Measurements from ENCODE around the gene ZNF275. TPM values are rescaled to one million over a fixed set of nuclear protein-coding genes. Genes with fewer than 3 reads are reported as not detected.
"Not testable (repeated sequence)": the region's sequence is repeated elsewhere in the genome, so short reads cannot be mapped to it uniquely, and the experiment has no call there.

Gene ZNF275, protein sequence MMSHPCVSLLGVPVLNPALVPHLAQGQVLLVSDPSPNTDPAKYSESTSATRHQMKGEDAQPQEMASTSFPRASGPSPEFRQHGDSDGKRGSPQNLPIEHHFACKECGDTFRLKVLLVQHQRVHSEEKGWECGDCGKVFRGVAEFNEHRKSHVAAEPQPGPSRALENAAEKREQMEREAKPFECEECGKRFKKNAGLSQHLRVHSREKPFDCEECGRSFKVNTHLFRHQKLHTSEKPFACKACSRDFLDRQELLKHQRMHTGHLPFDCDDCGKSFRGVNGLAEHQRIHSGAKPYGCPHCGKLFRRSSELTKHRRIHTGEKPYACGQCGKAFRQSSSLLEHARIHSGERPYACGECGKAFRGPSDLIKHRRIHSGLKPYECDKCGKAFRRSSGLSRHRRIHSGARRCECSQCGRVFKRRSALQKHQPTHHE
- total RNA-seq (9.7 TPM), polyA plus RNA-seq (7.6 TPM)

DNA sequence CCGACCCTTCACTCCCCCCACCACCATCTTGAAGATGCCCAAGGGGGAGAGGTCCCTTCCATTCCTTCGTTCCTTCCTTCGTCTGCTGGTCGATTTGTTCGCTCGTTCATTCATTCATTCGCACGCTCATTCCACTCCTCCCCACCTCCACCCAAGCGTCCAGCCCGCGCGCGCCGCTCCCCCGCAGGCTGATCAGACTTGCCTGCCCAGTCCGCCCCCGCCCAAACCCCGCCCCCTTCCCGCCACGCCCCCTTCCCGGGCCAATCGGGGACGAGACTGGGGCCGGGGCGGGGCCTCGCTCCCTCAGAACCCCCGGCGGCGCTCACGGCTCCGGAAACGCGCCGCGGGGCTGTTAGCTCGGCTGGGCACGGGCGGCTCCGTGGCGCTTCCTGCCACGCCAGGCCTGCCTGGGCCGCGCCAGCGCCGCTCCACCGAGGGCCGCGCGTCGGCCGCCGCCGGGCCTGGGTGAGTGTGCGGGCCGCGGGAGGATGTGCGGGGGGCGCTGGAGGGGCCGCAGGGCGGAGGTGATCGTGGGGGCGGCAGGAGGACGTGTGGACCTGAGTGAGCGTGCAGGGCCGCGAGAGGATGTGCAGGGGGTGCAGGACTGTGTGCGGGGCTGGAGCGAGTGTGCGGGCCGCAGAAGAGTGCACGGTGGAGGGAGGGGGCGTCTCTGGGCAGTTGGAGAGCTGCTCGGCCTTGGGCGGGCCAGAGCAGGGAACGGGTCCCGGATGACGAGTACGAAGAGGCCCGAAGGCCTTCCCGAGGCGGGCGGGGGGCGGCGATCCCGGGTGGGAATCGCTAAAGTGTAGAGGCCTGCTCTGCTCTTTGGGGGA is at the start of gene ZNF275:
Gene ZNF275, plus strand, starts transcription at position 333 of the 833 bp plus-strand sequence. CDS start 2,527 bp downstream, outside the sequence.
- H3K36me3 ChIP-seq (ENCODE audit: insufficient read depth), result no peaks in the 10 kb centered on the region
- H3K4me3 ChIP-seq (ENCODE audit: low read depth, low read length), result peak within 1 kb of the TSS; percentile 67
- H3K27ac ChIP-seq (ENCODE audit: low read depth), result peak within 1 kb of the TSS; percentile 2
- WGBS, result under 1% methylated on average over 86 of the region's 86 CpGs
- DNase-seq (ENCODE audit: extremely low spot score), result peak; percentile 39
- no peaks in the 10 kb centered on the region for H3K4me1 ChIP-seq (ENCODE audit: insufficient read depth)

GRCh38 chrX:153285678-153286077 is 48.3 kb upstream of the ZNF275 start:
- not testable (repeated sequence) for H3K27ac ChIP-seq (ENCODE audit: low read depth)
- no CpG with 5 or more reads among the region's 8 CpGs for WGBS

DNA sequence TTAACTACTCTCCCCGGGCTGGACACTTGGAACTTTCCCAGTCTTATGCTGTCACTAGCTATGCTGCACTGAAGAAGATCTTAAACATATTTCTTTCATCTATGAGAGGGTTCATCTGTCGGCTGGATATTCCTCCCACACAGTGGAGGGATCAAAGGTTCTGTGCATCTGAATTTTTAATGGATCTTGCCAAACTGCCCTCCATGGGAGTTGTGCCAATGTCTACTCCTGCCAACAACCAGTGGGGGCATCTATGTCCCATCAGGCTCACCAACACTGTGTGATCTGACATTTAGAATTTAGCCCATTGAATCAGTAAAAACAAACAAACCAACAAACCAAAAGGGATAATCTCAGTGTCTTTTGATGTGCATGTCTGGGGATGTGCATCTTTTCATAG is 45.1 kb upstream of the ZNF275 start:
- not testable (repeated sequence) for H3K36me3 ChIP-seq (ENCODE audit: insufficient read depth); DNase-seq (ENCODE audit: extremely low spot score); H3K27ac ChIP-seq (ENCODE audit: low read depth); H3K4me1 ChIP-seq (ENCODE audit: insufficient read depth); H3K4me3 ChIP-seq (ENCODE audit: low read depth, low read length)
- no CpG with 5 or more reads among the region's 2 CpGs for WGBS

More at GRCh38 chrX:153285678-153286077, 48.3 kb upstream of the ZNF275 start:
- not testable (repeated sequence) for H3K36me3 ChIP-seq (ENCODE audit: insufficient read depth); H3K4me1 ChIP-seq (ENCODE audit: insufficient read depth); H3K4me3 ChIP-seq (ENCODE audit: low read depth, low read length); DNase-seq (ENCODE audit: extremely low spot score)

DNA sequence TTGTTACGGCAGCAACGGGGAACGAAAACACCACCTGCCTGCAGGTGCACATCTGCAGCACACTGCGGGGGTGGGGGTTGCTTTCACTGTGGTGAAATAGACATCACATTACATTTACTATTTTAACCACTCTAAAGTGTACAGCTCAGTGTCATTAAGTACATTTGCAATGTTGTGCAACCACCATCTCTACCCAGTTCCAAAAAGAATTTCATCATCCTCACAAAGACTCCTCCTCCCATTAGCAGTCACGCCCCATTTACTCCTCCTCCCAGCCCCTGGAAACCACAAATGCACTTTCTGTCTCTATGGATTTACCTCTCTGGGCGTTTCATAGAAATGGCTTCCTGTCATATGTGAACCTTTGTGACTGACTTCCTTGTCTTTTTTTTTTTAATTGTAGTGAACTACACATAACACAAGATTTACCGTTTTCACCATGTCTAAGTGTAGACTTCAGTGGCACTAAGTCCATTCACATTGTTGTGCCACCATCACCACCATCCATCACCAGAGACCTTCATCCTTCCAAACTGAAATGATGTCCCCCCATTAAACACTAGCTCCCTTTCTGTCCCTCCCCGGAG is 40.4 kb upstream of the ZNF275 start:
- 83% methylated on average over 3 of the region's 8 CpGs for WGBS
- H3K27ac ChIP-seq (ENCODE audit: low read depth); H3K36me3 ChIP-seq (ENCODE audit: insufficient read depth); H3K4me3 ChIP-seq (ENCODE audit: low read depth, low read length); DNase-seq (ENCODE audit: extremely low spot score); H3K4me1 ChIP-seq (ENCODE audit: insufficient read depth): not testable (repeated sequence)

DNA sequence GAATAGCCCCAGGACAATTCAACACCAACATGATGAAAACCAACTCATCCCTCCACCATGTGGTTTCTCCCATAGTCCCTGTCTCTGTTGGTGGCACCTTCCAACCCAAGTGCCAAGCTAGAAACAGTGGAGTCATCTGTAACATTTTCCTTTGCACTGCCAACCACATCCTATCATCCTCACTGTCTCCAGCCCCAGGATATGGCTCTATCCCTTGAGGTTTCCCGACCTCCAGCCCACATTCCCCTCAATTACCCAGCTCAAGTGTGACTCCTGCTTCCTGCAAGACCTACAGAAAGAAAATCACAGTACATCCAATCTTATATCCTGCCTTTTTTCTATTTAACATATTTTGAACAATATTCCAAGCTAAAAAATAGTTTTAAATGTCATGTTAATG is 36.6 kb upstream of the ZNF275 start:
- DNase-seq (ENCODE audit: extremely low spot score), result no peak
- no peaks in the 10 kb centered on the region for H3K36me3 ChIP-seq (ENCODE audit: insufficient read depth)
- no peak overlapping the region for H3K4me3 ChIP-seq (ENCODE audit: low read depth, low read length)
- no peak overlapping the region for H3K27ac ChIP-seq (ENCODE audit: low read depth)
- 74% methylated on average over 1 of the region's 1 CpG for WGBS
- H3K4me1 ChIP-seq (ENCODE audit: insufficient read depth), result no peaks in the 10 kb centered on the region

DNA sequence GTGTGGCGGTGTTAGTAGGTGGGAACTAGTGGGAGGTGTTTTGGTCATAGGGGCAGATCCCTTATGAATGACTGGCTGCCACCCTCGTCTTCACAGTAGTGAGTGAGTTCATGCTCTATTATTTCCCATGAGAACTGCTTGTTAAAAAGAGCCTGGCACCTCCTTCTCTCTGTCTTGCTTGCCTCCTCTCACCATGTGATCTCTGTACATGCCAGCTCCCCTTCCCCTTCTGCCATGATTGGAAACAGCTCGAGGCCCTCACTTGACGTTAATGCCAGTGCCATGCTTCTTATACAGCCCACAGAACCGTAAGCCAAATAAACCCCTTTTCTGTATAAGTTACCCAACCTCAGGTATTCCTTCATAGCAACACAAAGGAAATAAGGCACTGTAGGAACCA is 34.1 kb upstream of the ZNF275 start:
- WGBS, result 65% methylated on average over 5 of the region's 5 CpGs
- DNase-seq (ENCODE audit: extremely low spot score), result no peak
- H3K27ac ChIP-seq (ENCODE audit: low read depth), result no peak overlapping the region
- H3K36me3 ChIP-seq (ENCODE audit: insufficient read depth), result no peaks in the 10 kb centered on the region
- no peaks in the 10 kb centered on the region for H3K4me1 ChIP-seq (ENCODE audit: insufficient read depth)
- no peak overlapping the region for H3K4me3 ChIP-seq (ENCODE audit: low read depth, low read length)

DNA sequence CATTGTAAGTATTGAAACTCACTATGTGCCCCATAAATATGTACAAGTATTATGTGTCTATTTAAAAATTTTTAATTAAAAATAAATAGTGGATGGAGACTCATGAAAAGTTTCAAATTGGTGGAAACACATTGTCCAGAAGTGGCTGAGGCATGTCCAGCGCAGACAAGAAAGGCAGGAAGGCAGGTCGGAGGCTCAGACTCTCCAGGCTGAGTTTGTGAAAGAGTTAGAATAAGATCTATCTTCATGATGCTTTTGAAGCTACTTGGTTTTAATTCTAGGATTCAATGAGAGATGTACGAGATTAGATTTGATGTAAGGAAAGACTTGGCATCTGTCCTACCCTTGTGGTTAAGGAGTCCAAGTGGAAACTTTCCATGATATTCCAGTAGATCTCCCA is 32.2 kb upstream of the ZNF275 start:
- DNase-seq (ENCODE audit: extremely low spot score), result no peak
- H3K4me1 ChIP-seq (ENCODE audit: insufficient read depth), result no peaks in the 10 kb centered on the region
- no peaks in the 10 kb centered on the region for H3K36me3 ChIP-seq (ENCODE audit: insufficient read depth)
- WGBS, result 66% methylated on average over 3 of the region's 3 CpGs
- no peak overlapping the region for H3K4me3 ChIP-seq (ENCODE audit: low read depth, low read length)
- H3K27ac ChIP-seq (ENCODE audit: low read depth), result no peak overlapping the region

GRCh38 chrX:153302796-153303195 is 31.2 kb upstream of the ZNF275 start:
- 80% methylated on average over 4 of the region's 4 CpGs for WGBS
- Histone ChIP-seq H3K36me3 (ENCODE audit: insufficient read depth) (no peaks in the 10 kb centered on the region), H3K4me1 (ENCODE audit: insufficient read depth) (no peaks in the 10 kb centered on the region), H3K4me3 (ENCODE audit: low read depth, low read length) (no peak overlapping the region), H3K27ac (ENCODE audit: low read depth) (no peak overlapping the region)
- no peak for DNase-seq (ENCODE audit: extremely low spot score)

DNA sequence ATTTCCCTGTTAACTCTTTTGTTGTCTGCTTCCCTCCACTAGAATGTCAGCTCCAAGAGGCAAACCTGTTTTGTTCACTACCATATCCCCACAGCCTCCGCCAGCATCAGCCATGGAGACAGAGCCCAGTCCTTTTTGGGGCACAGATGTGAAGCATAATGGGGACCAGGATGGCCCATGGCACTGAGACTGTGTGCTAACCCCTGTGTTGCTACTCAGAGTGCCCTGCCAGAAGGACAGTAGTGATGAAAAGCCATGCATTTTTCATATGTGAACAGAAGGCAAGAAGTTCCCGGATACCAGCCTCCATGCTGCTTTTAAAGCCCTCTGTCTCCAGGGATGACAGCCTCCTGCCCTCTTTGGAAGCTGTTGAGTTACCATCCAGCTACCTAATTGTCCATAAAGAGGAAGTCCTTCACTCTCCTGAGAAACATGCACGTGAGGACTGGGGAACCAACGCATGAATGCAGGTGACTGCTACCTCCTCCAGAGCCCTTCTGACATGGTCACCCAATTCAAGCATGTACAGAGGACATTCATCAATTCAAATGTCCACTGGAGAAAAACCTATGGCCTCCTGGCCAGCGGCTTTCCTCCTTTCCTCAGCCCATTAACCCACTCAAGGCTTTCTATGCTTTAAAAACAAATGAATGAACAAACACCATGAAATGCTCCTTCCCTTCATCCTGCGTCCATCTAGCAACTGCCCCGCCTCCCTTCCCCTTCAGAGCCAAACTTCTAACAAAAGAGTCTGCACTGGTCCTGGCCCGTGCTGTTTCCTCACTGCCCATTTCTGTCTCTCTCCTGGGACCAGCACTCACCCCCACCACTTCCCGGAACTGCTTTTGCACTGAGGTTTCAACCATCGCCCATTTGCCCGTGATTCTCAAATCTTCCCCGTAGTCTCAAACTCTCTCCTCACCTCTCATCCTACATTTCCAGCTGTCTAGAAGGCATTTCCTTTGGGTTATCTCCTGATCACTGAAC is 30.4 kb upstream of the ZNF275 start:
- no peaks in the 10 kb centered on the region for H3K36me3 ChIP-seq (ENCODE audit: insufficient read depth)

DNA sequence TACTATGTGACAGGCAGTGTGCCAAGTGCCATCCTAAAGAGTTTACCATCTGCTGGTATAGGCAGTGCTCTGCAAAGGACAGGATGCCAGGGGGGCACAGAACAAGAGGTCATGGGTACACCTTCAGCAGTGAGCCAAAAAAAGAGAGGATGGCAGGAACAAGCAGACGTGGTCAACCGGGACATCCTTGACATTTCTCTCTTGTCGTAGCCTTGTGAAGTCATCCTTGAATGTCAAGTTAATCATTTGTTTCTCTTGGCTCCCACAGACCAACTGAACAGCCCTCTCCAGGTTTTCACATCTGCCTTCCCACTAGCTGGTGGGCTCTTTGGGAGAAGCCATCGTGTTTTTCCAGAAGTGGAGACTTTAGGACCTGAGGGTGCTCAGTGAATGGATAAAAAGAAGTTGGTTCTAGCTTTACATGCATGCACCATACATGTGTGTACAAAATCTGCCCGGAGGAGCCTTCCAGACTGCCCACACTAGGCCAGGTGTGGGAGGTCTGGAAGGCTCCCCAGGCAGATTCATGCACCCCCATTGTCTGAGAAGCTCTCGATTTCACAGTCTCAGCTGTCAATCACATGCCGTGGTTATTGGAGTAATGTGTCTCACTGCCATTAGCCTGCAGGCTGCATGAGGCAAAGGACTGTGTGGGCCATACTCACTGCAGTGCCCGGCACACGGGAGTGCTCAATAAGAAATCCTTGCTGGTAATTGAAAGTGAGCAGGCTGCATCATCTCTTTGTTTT is 28.8 kb upstream of the ZNF275 start:
- no peak for DNase-seq (ENCODE audit: extremely low spot score)
- 82% methylated on average over 9 of the region's 9 CpGs for WGBS
- H3K36me3 ChIP-seq (ENCODE audit: insufficient read depth), result no peaks in the 10 kb centered on the region
- H3K27ac ChIP-seq (ENCODE audit: low read depth), result no peak overlapping the region
- no peaks in the 10 kb centered on the region for H3K4me1 ChIP-seq (ENCODE audit: insufficient read depth)
- no peak overlapping the region for H3K4me3 ChIP-seq (ENCODE audit: low read depth, low read length)

More for the DNA sequence above, 30.4 kb upstream of the ZNF275 start:
- Histone ChIP-seq H3K4me1 (ENCODE audit: insufficient read depth) (no peaks in the 10 kb centered on the region), H3K27ac (ENCODE audit: low read depth) (no peak overlapping the region), H3K4me3 (ENCODE audit: low read depth, low read length) (no peak overlapping the region)
- WGBS, result 55% methylated on average over 12 of the region's 12 CpGs
- no peak for DNase-seq (ENCODE audit: extremely low spot score)

DNA sequence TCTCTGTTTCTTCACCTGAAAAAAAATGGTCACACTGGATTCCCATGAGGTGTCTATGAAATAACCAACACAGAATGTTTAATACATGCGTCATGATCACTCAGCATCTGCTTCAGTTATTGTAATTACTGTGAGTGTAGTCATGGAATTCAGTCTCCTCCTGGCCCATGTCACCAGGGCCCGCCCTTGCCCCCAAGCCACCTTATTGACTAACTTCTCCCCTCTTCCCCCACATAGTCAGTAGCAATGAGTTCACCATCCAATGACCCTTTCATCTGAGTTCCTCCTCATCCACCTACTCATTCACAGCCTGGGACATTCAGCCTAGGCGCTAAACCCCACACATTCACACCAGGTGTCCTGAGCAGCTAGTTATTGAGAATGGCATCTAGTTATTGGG is 28.0 kb upstream of the ZNF275 start:
- DNase-seq (ENCODE audit: extremely low spot score), result no peak
- no peak overlapping the region for H3K27ac ChIP-seq (ENCODE audit: low read depth)
- WGBS, result 94% methylated on average over 3 of the region's 3 CpGs
- no peak overlapping the region for H3K4me3 ChIP-seq (ENCODE audit: low read depth, low read length)
- H3K36me3 ChIP-seq (ENCODE audit: insufficient read depth), result no peaks in the 10 kb centered on the region
- no peaks in the 10 kb centered on the region for H3K4me1 ChIP-seq (ENCODE audit: insufficient read depth)

GRCh38 chrX:153306527-153307115 is 27.3 kb upstream of the ZNF275 start:
- DNase-seq (ENCODE audit: extremely low spot score), result no peak
- Histone ChIP-seq H3K27ac (ENCODE audit: low read depth) (no peak overlapping the region), H3K4me1 (ENCODE audit: insufficient read depth) (no peaks in the 10 kb centered on the region), H3K4me3 (ENCODE audit: low read depth, low read length) (no peak overlapping the region), H3K36me3 (ENCODE audit: insufficient read depth) (no peaks in the 10 kb centered on the region)
- 77% methylated on average over 17 of the region's 17 CpGs for WGBS
